AG20443 (cell line): ENCODE measurements around the gene ZNF280B.
"Not testable (repeated sequence)": the region's sequence is repeated elsewhere in the genome, so short reads cannot be mapped to it uniquely, and the experiment has no call there.

ENCODE experiments used
- DNase-seq: peaks from one replicate; pipeline ENCODE4 v3.0.0; 2012; ENCODE audit warnings: low spot score, mixed read lengths

Gene ZNF280B

DNA sequence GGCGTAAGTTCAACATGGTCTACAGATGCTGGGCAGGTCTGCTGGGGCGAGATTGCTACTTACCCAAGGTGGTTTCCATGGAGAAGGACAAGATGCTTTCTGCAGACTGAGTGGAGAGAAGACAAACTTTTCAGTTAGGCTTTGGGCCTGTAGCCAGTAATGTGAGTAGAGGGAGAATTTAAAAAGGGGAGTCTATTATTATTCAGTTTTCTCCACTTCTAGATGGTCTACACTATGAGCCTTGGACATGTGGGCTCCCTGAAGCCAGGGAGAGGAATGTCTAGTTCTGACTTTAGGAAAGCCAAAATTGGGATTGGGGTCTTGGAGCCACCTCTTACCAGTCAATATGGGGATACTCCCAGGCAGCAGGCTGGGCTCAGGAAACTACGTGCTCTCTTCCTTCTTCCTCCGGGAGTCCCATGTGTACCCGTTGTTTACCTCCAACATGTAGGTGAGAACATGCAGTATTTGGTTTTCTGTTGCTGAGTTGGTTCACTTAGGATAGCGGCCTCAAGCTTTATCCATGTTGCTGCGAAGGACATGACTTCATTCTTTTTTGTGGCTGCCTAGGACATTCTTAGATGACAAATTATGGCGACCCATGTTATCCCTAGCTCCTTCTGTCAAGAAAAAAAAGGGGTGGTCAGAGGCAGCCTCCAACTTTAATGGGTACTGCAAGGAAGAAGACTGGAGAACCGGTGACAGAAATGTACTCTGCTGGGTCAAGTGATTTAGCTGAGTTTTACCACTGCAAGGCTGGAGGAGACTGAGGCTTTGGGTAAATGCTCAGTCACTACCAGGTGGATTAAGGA is 26.3 kb upstream of the ZNF280B start:
- no peak for DNase-seq

DNA sequence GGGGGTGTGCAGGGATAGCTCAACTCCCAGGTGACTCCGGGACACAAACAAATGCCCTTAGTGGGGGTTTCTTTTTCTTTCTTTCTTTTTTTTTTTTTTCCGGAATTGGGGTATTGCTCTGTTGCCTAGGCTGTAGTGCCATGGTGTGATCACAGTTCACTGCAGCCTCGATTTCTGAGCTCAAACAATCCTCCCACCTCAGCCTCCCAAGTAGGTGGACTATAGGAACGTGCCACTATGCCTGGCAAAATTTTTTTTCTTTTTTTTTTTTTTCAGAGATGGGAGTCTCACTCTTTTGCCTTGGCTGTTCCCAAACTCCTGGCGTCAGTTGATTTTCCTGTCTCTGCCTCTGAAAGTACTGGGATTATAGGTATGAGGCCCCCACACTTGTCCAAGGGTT is 25.3 kb upstream of the ZNF280B start:
- DNase-seq, result no peak

DNA sequence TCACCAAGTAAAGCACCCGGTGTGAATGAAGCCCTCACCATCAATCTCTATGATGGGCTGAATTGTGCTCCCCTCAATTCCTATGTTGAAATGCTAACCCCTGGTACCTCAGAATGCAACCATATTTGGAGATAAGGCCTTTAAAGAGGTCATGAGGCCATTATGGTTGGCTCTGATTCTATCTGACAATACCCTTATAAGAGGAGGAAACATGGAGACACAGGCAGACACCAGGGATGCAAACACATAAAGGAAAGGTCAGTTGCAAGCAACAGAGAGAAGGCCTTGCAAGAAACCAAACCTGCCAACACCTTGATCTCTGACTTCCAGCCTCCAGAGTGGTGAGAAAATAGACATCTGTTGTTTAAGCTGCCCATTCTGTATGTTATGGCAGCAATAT is 24.9 kb upstream of the ZNF280B start:
- no peak for DNase-seq

DNA sequence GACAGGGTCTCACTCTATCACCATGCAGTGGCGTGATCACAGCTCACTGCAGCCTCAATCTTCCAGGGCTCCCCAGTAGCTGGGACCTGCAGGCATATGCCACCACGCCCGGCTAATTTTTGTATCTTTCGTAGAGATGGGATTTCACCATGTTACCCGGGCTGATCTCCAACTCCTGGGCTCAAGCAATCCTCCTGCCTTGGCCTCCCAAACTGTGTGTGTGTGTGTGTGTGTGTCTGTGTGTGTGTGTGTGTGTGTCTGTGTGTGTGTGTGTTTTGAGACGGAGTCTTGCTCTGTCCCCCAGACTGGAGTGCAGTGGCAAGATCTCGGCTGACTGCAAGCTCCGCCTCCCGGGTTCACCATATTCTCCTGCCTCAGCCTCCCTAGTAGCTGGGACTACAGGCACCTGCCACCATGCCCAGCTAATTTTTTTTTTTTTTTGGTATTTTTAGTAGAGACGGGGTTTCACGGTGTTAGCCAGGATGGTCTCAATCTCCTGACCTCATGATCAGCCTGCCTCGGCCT is 24.1 kb upstream of the ZNF280B start:
- DNase-seq, result not testable (repeated sequence)

DNA sequence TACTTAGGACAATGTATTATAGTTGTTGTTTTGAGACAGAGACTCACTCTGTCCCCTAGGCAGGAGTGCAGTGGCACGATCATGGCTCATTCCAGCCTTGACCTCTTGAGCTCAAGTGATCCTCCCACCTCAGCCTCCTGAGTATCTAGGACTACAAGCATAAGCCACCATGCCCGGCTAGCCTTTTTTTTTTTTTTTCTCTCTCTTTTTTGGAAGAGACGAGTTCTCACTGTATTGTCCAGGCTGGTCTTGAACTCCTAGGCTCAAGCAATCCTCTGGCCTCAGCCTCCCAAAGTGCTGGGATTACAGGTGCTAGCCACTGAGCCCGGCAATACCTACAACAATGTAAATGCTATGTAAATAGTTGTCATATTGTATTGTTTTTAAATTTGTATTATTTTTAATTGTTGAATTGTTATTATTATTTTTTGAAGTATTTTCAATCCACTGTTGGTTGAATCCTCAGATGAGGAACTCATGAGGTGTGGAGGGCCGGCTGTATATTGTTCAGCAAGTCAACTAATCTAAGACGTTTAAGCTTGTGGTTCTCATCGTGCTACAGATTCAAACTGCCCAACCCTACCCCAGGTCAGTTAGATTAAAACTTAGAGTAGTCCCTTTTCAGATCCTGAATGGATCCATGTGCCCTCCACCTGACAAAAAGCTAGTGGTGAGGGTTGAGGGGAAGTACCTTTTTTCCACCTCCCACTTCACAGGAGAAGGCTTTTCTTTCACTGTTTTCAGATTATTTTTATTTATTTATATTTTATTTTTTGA is 23.4 kb upstream of the ZNF280B start:
- DNase-seq, result no peak

DNA sequence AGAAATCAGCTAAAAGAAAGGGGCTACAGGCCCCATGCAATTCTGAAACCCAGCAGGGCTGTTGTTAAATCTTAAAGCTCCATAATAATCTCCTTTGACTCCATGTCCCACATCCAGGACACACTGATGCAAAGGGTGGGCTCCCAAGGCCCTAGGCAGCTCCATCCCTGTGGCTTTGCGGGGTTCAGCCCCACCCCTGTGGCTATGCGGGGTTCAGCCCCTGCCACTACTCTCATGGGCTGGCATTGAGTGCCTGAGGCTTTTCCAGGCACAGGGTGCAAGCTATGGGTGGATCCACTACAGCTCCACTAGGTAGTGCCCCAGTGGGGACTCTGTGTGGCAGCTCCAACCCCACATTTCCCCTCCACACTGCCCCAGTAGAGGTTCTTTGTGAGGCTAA is 20.2 kb upstream of the ZNF280B start:
- no peak for DNase-seq

GRCh38 chr22:22527312-22527711 is 18.8 kb upstream of the ZNF280B start:
- no peak for DNase-seq

GRCh38 chr22:22526125-22526912 is 17.8 kb upstream of the ZNF280B start:
- no peak for DNase-seq

DNA sequence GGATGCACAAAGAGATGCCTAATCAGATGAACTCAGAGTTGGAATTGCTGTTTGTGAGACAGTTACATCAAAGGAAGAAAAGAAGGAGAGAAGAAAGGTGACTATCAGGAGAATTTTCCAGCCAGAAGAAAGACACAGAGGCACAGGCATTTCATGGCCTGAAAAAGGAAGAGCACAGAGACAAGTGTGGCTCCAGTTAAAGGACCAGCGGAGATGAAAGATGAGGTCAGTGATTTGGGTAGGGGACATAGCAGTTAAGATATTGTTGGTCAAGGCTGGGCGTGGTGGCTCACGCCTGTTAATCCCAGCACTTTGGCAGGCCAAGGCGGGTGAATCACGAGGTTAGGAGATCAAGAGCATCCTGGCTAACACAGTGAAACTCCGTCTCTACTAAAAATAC is 15.0 kb upstream of the ZNF280B start:
- no peak for DNase-seq

DNA sequence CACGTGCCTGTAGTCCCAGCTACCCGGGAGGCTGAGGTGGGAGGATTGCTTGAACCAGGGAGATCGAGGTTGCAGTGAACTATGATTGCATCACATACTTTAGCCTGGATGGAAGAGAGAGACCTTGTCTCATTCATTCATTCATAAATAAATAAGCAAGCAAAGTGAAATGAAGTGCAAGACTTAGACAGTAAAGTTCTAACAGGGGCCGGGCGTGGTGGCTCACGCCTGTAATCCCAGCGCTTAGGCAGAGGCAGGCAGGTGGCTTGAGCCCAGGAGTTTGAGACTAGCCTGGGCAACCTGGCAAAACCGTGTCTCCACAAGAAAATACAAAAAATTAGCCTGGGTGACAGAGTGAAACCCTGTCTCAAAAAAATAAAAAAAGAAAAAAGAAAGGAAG is 13.1 kb upstream of the ZNF280B start:
- DNase-seq, result no peak

GRCh38 chr22:22520667-22521602 is 12.4 kb upstream of the ZNF280B start:
- no peak for DNase-seq

- no peak for DNase-seq
Observed at GRCh38 chr22:22520020-22520656, 11.6 kb upstream of the ZNF280B start, which contains the start of gene ZNF280A. Gene ZNF280A (minus strand): TSS chr22:22520270. CDS start chr22:22515630, 4,640 bp downstream.

DNA sequence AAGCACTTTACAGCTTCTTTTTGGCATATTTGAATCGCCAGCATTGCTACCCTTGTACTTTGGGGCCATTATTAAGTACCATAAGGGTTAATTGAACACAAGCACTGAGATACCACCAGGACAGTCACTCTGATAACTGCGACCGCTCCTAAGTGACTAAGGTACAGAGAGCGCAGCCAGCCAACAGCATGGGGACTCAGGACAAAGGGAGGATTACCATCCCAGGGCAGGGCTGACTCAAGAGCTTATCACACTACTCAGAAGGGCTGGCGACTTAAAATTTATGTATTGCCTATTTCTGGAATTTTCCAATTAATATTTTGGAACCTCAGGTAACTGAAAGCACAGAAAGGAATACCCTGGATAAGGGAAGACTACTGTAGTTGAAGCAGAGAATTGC is 11.0 kb upstream of the ZNF280B start:
- DNase-seq, result no peak

- no peak for DNase-seq
Observed at GRCh38 chr22:22516992-22517391, 8.4 kb upstream of the ZNF280B start.

DNA sequence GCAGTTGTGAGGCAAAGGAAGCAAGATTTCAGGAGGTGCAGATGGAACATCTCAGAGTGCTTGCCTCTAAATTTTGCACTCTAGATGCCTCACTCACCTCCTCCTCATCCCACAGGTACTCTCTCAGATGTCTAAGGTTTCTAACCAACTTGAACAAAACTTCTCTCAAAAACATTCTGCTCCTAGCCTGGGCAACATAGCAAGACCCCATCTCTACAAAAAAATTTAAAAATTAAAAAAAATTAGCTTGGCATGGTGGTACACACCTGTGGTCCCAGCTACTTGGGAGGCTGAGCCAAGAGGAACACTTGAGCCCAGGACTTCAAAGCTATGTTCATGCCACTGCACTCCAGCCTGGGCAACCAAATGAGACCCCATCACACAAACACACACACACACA is 7.3 kb upstream of the ZNF280B start:
- DNase-seq, result no peak

DNA sequence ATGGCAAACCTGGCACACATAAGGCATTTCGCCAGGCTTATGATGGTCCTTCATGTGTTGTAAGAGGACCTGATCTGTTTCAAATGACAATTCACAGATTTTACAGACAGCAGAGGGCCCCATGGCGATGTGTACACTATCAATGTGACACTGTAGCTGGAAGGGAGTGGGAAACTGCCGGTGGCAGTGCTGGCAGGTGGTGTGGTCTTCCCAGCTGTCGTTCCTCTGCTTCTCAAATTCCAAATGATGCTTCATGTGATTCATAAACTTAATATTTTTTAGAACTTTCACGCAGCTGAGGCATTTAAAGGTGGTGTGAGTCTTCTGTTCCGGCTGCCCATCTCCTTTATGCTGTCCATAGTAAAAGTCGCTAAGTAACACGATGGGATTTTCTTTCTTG is 5.9 kb upstream of the ZNF280B start:
- not testable (repeated sequence) for DNase-seq

DNA sequence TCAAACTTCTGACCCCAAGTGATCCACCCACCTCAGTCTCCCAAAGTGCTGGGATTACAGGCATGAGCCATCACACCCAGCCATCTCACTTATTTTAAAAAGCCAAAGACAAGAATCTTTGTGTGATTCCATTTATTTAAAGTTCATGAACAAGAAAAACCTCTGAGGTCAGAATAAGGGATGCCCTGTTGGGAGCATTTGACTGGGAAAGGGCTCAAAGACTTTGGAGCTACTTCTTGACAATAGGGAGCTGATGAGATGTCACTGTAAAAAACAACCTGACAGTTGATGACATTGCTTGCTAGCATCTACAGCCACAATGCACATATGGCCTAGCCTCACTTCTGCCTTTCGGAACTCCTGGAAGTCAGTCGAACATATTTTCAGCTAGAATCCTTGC is 5.1 kb upstream of the ZNF280B start:
- no peak for DNase-seq

GRCh38 chr22:22512951-22513350 is 4.4 kb upstream of the ZNF280B start:
- no peak for DNase-seq

GRCh38 chr22:22510833-22511232 is 2.3 kb upstream of the ZNF280B start:
- DNase-seq, result not testable (repeated sequence)

DNA sequence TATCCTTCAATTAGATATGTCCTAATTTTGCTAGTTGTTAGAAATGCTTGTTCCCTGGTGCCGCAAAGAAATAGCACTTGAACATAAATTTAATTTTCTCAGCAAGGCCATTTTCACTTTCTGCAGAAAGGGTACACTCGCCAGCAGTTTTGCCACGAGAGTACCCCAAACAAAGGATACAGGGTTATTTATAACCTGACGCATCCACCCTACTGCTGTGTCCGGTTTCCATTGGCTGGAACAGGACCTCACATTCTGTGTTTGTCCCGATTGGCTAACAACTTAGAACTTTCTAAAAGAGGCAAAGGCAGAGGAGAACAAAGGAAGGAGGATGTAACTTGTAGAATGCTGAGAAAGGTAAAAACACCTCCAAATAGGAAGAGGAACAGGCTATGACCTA is 1.4 kb upstream of the ZNF280B start:
- DNase-seq, result not testable (repeated sequence)
